ENCODE results near the gene TMPRSS7.

Gene TMPRSS7

GRCh38 chr3:111999484-112000324 lies 34.8 kb upstream of the TMPRSS7 start:
- in situ Hi-C loops (cut with MboI; ENCODE audit: low pct_unique_long_range_greater_than_20kb, low sequenced_read_pairs, unreplicated experiment): no loop called here
- DNase-seq (ENCODE audit: low spot score): no peak
- TF ChIP-seq CTCF (IDR thresholded peaks at IDR 0.05; ENCODE audit: extremely low read depth, insufficient read depth, missing control alignments): no peak

GRCh38 chr3:112000367-112000771 lies 34.2 kb upstream of the TMPRSS7 start:
- no peak for TF ChIP-seq CTCF (IDR thresholded peaks at IDR 0.05; ENCODE audit: extremely low read depth, insufficient read depth, missing control alignments)
- in situ Hi-C loops (cut with MboI; ENCODE audit: low pct_unique_long_range_greater_than_20kb, low sequenced_read_pairs, unreplicated experiment): no loop called here
- no peak for DNase-seq (ENCODE audit: low spot score)

- TF ChIP-seq CTCF (IDR thresholded peaks at IDR 0.05; ENCODE audit: extremely low read depth, insufficient read depth, missing control alignments): no peak
- in situ Hi-C loops (cut with MboI; ENCODE audit: low pct_unique_long_range_greater_than_20kb, low sequenced_read_pairs, unreplicated experiment): no loop called here
- DNase-seq (ENCODE audit: low spot score): no peak
These were observed 33.6 kb upstream of the TMPRSS7 start for GRCh38 chr3:112000966-112001365.

GRCh38 chr3:112001526-112001925 lies 33.0 kb upstream of the TMPRSS7 start:
- TF ChIP-seq CTCF (IDR thresholded peaks at IDR 0.05; ENCODE audit: extremely low read depth, insufficient read depth, missing control alignments): no peak
- DNase-seq (ENCODE audit: low spot score): no peak
- in situ Hi-C loops (cut with MboI; ENCODE audit: low pct_unique_long_range_greater_than_20kb, low sequenced_read_pairs, unreplicated experiment): no loop called here

- no peak for TF ChIP-seq CTCF (IDR thresholded peaks at IDR 0.05; ENCODE audit: extremely low read depth, insufficient read depth, missing control alignments)
- in situ Hi-C loops (cut with MboI; ENCODE audit: low pct_unique_long_range_greater_than_20kb, low sequenced_read_pairs, unreplicated experiment): no loop called here
- no peak for DNase-seq (ENCODE audit: low spot score)
These were observed 32.2 kb upstream of the TMPRSS7 start for GRCh38 chr3:112002096-112002971.

GRCh38 chr3:112003321-112004080 lies 31.0 kb upstream of the TMPRSS7 start:
- in situ Hi-C loops (cut with MboI; ENCODE audit: low pct_unique_long_range_greater_than_20kb, low sequenced_read_pairs, unreplicated experiment): no loop called here
- no peak for DNase-seq (ENCODE audit: low spot score)
- TF ChIP-seq CTCF (IDR thresholded peaks at IDR 0.05; ENCODE audit: extremely low read depth, insufficient read depth, missing control alignments): no peak

Measured in GM13977 (cell line).